PC-3 (cell line): ENCODE results near the gene HOXA2. TPM values are rescaled to one million over a fixed set of nuclear protein-coding genes. Genes with fewer than 3 reads are reported as not detected.

Experiments
- ATAC-seq: fragments of 200-7000 bp; cut with Tn5 transposase; 2 replicates; pipeline ENCODE4 v1.9.1; 2020; ENCODE audit warnings: mild to moderate bottlenecking, moderate library complexity
- BruUV-seq: library from RNA; stranded (reverse); fragments of 400-500 nt; replicated peaks from 2 replicates; lab custom pipeline; 2021; lab: Mats Ljungman, UMichigan
- CTCF ChIA-PET: fragments of 300-600 bp; sonication (Branson Sonifier 250); formaldehyde crosslinking; loops from one replicate; lab custom pipeline; 2022; ENCODE audit warnings: antibody characterized with exemption; lab: Charles Lee
- POLR2A ChIA-PET: fragments of 300-600 bp; sonication (Branson Sonifier 250); formaldehyde crosslinking; loops from one replicate; lab custom pipeline; 2022; ENCODE audit warnings: antibody characterized with exemption; ENCODE audit not compliant: unreplicated experiment; lab: Charles Lee
- DNase-seq: peaks from one replicate; pipeline ENCODE4 v3.0.0-alpha.2; 2015
- H2AFZ ChIP-seq: fragments of 300-600 bp; sonication (generic); 2 replicates; pipeline ENCODE4 v1.6.0; 2016; ENCODE audit warnings: antibody characterized with exemption, low read length
- H3F3A ChIP-seq: fragments of 300-600 bp; sonication (generic); one replicate; pipeline ENCODE4 v1.6.0; 2017; ENCODE audit warnings: antibody characterized with exemption, low read length, control low read depth, mild to moderate bottlenecking; ENCODE audit not compliant: unreplicated experiment
- H3K27ac ChIP-seq: fragments of 300-600 bp; sonication (generic); 2 replicates; pipeline ENCODE4 v1.5.1; 2016; ENCODE audit warnings: mild to moderate bottlenecking, low read length
- H3K27me3 ChIP-seq: fragments of 300-600 bp; sonication (generic); 2 replicates; pipeline ENCODE4 v1.6.1; 2016; ENCODE audit warnings: low read length, mixed read lengths
- H3K36me3 ChIP-seq: fragments of 300-600 bp; sonication (generic); 2 replicates; pipeline ENCODE4 v1.6.1; 2016; ENCODE audit warnings: low read depth, mixed run types, low read length, mixed read lengths
- H3K4me1 ChIP-seq: fragments of 300-600 bp; sonication (generic); 2 replicates; pipeline ENCODE4 v1.5.1; 2016; ENCODE audit warnings: low read length; ENCODE audit not compliant: insufficient read depth
- H3K4me2 ChIP-seq: fragments of 300-600 bp; sonication (generic); 2 replicates; pipeline ENCODE4 v1.6.0; 2016; ENCODE audit warnings: low read length
- H3K4me3 ChIP-seq: fragments of 300-600 bp; sonication (generic); 2 replicates; pipeline ENCODE4 v1.5.1; 2016; ENCODE audit warnings: mild to moderate bottlenecking, low read length, mixed read lengths
- H3K79me2 ChIP-seq: fragments of 300-600 bp; sonication (generic); 2 replicates; pipeline ENCODE4 v1.6.1; 2017; ENCODE audit warnings: low read length, mixed read lengths
- H3K9ac ChIP-seq: fragments of 300-600 bp; sonication (generic); 2 replicates; pipeline ENCODE4 v1.6.0; 2016; ENCODE audit warnings: mild to moderate bottlenecking, low read length
- H3K9me2 ChIP-seq: fragments of 300-600 bp; sonication (generic); replicated peaks from 2 replicates; pipeline ENCODE4 v1.6.1; 2016; ENCODE audit warnings: mixed run types, low read length, mixed read lengths
- H3K9me3 ChIP-seq: fragments of 300-600 bp; sonication (generic); 2 replicates; pipeline ENCODE4 v1.6.1; 2016; ENCODE audit warnings: low read length, mixed read lengths
- H4K20me1 ChIP-seq: fragments of 300-600 bp; sonication (generic); 2 replicates; pipeline ENCODE4 v1.6.1; 2016; ENCODE audit warnings: low read length, mixed read lengths
- EZH2 ChIP-seq: fragments of 300-600 bp; sonication (generic); IDR thresholded peaks from one replicate; pipeline ENCODE4 v1.6.1; 2017; ENCODE audit warnings: antibody characterized with exemption, mild to moderate bottlenecking, low read length; ENCODE audit not compliant: unreplicated experiment
- EZH2phosphoT487 ChIP-seq: fragments of 300-600 bp; sonication (generic); IDR thresholded peaks from 2 replicates; pipeline ENCODE4 v1.6.1; 2018; ENCODE audit warnings: mild to moderate bottlenecking, antibody characterized with exemption, low read length, borderline replicate concordance
- intact Hi-C: fragments of 100-400 bp; cut with micrococcal nuclease; formaldehyde crosslinking; loops from 2 replicates; pipeline ENCODE4 v1.9.0; 2023
- total RNA-seq: library from RNA; depleted of rRNA; stranded (reverse); fragments of >200 nt; gene quantifications from 2 replicates; pipeline ENCODE4 v1.2.3, GENCODE V29; 2014
- TF ChIP-seq, protein P1 (sequence below): fragments of 300-600 bp; sonication (generic); conservative IDR thresholded peaks from 2 replicates; pipeline ENCODE4 v1.5.1; 2017; ENCODE audit warnings: antibody characterized with exemption, low read depth, mild to moderate bottlenecking, low read length

The HOXA2 gene
- total RNA-seq, 1 experiment from 2014 or later, result 0.07 TPM

GRCh38 chr7:27141923-27142579, 39.6 kb upstream of the HOXA2 start:
- no peaks in the 10 kb centered on the region for H3K9me3 ChIP-seq
- BruUV-seq, result no TSS peak
- ChIA-PET POLR2A (no interaction called here), CTCF (no interaction called here)
- H3K27me3 ChIP-seq, result no peaks in the 10 kb centered on the region
- no peaks in the 10 kb centered on the region for H3F3A ChIP-seq
- no peak overlapping the region for H3K4me3 ChIP-seq
- DNase-seq (no peak), ATAC-seq (no peak)
- intact Hi-C loops, result no loop called here
- no peak overlapping the region for H2AFZ ChIP-seq
- H3K4me2 ChIP-seq, result no peak overlapping the region
- no peak for TF ChIP-seq EZH2
- TF ChIP-seq, protein P1, sequence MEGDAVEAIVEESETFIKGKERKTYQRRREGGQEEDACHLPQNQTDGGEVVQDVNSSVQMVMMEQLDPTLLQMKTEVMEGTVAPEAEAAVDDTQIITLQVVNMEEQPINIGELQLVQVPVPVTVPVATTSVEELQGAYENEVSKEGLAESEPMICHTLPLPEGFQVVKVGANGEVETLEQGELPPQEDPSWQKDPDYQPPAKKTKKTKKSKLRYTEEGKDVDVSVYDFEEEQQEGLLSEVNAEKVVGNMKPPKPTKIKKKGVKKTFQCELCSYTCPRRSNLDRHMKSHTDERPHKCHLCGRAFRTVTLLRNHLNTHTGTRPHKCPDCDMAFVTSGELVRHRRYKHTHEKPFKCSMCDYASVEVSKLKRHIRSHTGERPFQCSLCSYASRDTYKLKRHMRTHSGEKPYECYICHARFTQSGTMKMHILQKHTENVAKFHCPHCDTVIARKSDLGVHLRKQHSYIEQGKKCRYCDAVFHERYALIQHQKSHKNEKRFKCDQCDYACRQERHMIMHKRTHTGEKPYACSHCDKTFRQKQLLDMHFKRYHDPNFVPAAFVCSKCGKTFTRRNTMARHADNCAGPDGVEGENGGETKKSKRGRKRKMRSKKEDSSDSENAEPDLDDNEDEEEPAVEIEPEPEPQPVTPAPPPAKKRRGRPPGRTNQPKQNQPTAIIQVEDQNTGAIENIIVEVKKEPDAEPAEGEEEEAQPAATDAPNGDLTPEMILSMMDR, result no peak
- TF ChIP-seq EZH2phosphoT487, result no peak
- H4K20me1 ChIP-seq, result no peaks in the 10 kb centered on the region
- H3K27ac ChIP-seq, result no peak overlapping the region
- no peak overlapping the region for H3K9ac ChIP-seq
- peaks cover 3% of the 10 kb centered on the region; the same call in 1 of the 2 replicates for H3K4me1 ChIP-seq
- H3K79me2 ChIP-seq, result peaks cover 12% of the 10 kb centered on the region
- peaks cover 13% of the 10 kb centered on the region; the same call in 1 of the 2 replicates for H3K36me3 ChIP-seq
- H3K9me2 ChIP-seq, result no peaks in the 10 kb centered on the region

DNA sequence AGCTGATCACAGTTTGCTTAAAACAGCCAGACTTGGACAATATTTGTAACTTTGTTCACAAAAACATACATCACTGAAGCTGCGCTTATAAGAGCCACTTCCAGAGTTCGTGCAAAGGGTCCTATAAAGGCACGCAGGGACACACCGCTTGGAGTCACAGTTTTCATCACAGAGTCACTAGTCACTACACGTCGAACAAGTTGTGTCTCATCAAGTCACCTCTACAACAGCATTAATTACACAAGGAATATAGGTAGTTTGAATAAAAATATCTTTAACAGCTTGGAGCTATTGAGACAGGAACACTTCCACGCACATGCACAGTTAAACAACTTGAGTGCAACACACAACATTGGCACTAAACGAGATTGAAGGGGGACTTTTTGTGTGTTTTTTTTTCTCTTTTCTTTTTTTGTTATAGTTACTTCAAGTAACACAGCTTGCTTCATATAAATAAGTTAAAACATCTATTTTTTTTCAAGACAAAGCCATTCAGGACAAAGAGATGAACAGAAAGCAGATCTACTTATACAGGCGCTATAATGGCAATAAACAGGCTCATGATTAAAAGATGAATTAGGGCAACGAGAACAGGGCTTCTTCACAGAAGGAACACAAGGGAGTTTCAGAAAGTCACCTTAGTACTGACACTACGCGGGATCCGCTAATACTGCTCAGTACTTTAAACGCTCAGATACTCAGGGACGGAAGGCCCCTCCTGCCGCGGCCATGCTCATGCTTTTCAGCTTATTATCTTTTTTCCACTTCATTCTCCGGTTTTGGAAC, 38.8 kb upstream of the HOXA2 start:
- no peaks in the 10 kb centered on the region for H3K27me3 ChIP-seq
- no peak overlapping the region for H3K4me3 ChIP-seq
- ChIA-PET POLR2A (no interaction called here), CTCF (interaction anchor here (0.6 kb wide), 1 partner anchor 464 kb away, joined by 3 read pairs; no protein-coding TSS in a partner anchor)
- DNase-seq (no peak), ATAC-seq (no peak)
- H3K4me1 ChIP-seq, result peaks cover 3% of the 10 kb centered on the region; the same call in 1 of the 2 replicates
- no peaks in the 10 kb centered on the region for H4K20me1 ChIP-seq
- peaks cover 5% of the 10 kb centered on the region; the same call in 1 of the 2 replicates for H3K79me2 ChIP-seq
- TF ChIP-seq EZH2 (no peak), EZH2phosphoT487 (no peak)
- TF ChIP-seq, protein P1, result no peak
- peaks cover 13% of the 10 kb centered on the region; the same call in 1 of the 2 replicates for H3K36me3 ChIP-seq
- no peak overlapping the region for H2AFZ ChIP-seq
- H3K4me2 ChIP-seq, result no peak overlapping the region
- no TSS peak for BruUV-seq
- H3K9me2 ChIP-seq, result no peaks in the 10 kb centered on the region
- no peaks in the 10 kb centered on the region for H3F3A ChIP-seq
- intact Hi-C loops, result no loop called here
- no peak overlapping the region for H3K27ac ChIP-seq
- H3K9ac ChIP-seq, result no peak overlapping the region
- H3K9me3 ChIP-seq, result no peaks in the 10 kb centered on the region
